ENCODE results near the gene KCNH8.

KCNH8 gene

GRCh38 chr3:19110335-19110895 is 37.9 kb upstream of the KCNH8 start:
- no peak overlapping the region for H3K4me3 ChIP-seq (ENCODE audit: low read length)
- no peak for DNase-seq (ENCODE audit: low read depth)
- no peak for TF ChIP-seq CTCF (IDR thresholded peaks at IDR 0.05; ENCODE audit: insufficient read depth, low read depth, low read length, missing control alignments)

GRCh38 chr3:19114461-19114860 is 33.8 kb upstream of the KCNH8 start:
- TF ChIP-seq CTCF (IDR thresholded peaks at IDR 0.05; ENCODE audit: insufficient read depth, low read depth, low read length, missing control alignments), result no peak
- DNase-seq (ENCODE audit: low read depth), result no peak
- H3K4me3 ChIP-seq (ENCODE audit: low read length), result no peak overlapping the region

- no peak overlapping the region for H3K4me3 ChIP-seq (ENCODE audit: low read length)
- DNase-seq (ENCODE audit: low read depth), result no peak
- TF ChIP-seq CTCF (IDR thresholded peaks at IDR 0.05; ENCODE audit: insufficient read depth, low read depth, low read length, missing control alignments), result no peak
Observed at GRCh38 chr3:19116239-19116638, 32.1 kb upstream of the KCNH8 start.

GRCh38 chr3:19124752-19125151 is 23.6 kb upstream of the KCNH8 start:
- H3K4me3 ChIP-seq (ENCODE audit: low read length), result no peak overlapping the region
- DNase-seq (ENCODE audit: low read depth), result no peak
- no peak for TF ChIP-seq CTCF (IDR thresholded peaks at IDR 0.05; ENCODE audit: insufficient read depth, low read depth, low read length, missing control alignments)

GRCh38 chr3:19139863-19140262 is 8.4 kb upstream of the KCNH8 start:
- DNase-seq (ENCODE audit: low read depth), result no peak
- no peak for TF ChIP-seq CTCF (IDR thresholded peaks at IDR 0.05; ENCODE audit: insufficient read depth, low read depth, low read length, missing control alignments)
- H3K4me3 ChIP-seq (ENCODE audit: low read length), result no peak overlapping the region

- TF ChIP-seq CTCF (IDR thresholded peaks at IDR 0.05; ENCODE audit: insufficient read depth, low read depth, low read length, missing control alignments), result peak; percentile 20
- peak overlapping the region; percentile 4 for H3K4me3 ChIP-seq (ENCODE audit: low read length)
- peak; percentile 2 for DNase-seq (ENCODE audit: low read depth)
Observed at GRCh38 chr3:19146685-19147650, 1.3 kb upstream of the KCNH8 start.
